WERI-Rb-1 (cell line): ENCODE measurements around the gene RAB11FIP5.

Experiments
- DNase-seq: peaks from one replicate; pipeline ENCODE4 v3.0.0-alpha.2; 2020
- H3K27ac ChIP-seq: fragments of 250-450 bp; sonication (Bioruptor Pico); 2 replicates; pipeline ENCODE4 v1.5.1; 2020; ENCODE audit warnings: mild to moderate bottlenecking, moderate library complexity
- H3K27me3 ChIP-seq: fragments of 250-450 bp; sonication (Bioruptor Pico); 2 replicates; pipeline ENCODE4 v1.5.1; 2021; ENCODE audit warnings: mild to moderate bottlenecking, low read depth, moderate library complexity; ENCODE audit not compliant: insufficient read depth, severe bottlenecking
- H3K36me3 ChIP-seq: fragments of 250-450 bp; sonication (Bioruptor Pico); 2 replicates; pipeline ENCODE4 v1.5.1; 2020; ENCODE audit warnings: mild to moderate bottlenecking, moderate library complexity
- H3K4me3 ChIP-seq: 2 replicates; pipeline ENCODE4 v1.5.1; 2011; ENCODE audit warnings: low read depth, mild to moderate bottlenecking, control low read depth, low read length
- H3K9me3 ChIP-seq: fragments of 250-450 bp; sonication (Bioruptor Pico); 2 replicates; pipeline ENCODE4 v1.5.1; 2021; ENCODE audit warnings: mild to moderate bottlenecking, moderate library complexity; ENCODE audit not compliant: severe bottlenecking
- TF ChIP-seq, protein P1 (sequence below): IDR thresholded peaks from 2 replicates; pipeline ENCODE4 v1.5.1; 2011; ENCODE audit warnings: low read depth, mild to moderate bottlenecking, control low read depth, inconsistent platforms, low read length

Gene RAB11FIP5, protein sequence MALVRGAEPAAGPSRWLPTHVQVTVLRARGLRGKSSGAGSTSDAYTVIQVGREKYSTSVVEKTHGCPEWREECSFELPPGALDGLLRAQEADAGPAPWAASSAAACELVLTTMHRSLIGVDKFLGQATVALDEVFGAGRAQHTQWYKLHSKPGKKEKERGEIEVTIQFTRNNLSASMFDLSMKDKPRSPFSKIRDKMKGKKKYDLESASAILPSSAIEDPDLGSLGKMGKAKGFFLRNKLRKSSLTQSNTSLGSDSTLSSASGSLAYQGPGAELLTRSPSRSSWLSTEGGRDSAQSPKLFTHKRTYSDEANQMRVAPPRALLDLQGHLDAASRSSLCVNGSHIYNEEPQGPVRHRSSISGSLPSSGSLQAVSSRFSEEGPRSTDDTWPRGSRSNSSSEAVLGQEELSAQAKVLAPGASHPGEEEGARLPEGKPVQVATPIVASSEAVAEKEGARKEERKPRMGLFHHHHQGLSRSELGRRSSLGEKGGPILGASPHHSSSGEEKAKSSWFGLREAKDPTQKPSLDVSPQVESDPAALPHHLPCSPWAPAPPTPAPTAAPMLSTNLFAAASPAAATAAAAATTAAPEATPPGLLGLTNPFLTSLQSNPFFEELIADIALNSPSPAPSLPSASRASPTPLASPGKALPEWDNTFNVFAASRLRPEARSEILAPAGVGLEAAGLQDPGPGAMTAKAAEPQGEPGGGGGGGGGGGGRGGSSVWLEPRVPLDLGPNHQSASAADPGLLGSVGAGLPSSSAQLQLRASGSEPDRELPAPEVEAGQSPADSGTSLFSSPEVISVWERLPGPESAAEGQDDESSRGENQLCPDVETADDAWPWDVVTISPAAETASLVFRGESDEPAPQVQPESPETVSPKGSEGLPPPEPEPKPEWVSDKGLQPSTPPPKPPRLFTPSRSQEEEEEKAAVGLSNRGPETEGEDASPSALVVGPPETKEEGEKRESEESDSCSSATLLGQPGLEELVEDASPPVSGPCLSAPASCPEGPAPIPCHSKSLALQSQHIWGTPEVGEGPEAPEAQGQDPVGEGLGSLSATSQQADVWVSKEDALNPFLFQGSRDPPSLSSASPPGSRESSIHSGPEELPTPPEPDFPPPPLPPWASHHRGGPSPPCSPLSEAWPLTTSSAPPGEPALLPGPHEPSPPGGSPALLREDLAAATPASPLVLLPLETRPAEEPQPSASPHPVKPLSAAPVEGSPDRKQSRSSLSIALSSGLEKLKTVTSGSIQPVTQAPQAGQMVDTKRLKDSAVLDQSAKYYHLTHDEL (N-terminal part only)

DNA sequence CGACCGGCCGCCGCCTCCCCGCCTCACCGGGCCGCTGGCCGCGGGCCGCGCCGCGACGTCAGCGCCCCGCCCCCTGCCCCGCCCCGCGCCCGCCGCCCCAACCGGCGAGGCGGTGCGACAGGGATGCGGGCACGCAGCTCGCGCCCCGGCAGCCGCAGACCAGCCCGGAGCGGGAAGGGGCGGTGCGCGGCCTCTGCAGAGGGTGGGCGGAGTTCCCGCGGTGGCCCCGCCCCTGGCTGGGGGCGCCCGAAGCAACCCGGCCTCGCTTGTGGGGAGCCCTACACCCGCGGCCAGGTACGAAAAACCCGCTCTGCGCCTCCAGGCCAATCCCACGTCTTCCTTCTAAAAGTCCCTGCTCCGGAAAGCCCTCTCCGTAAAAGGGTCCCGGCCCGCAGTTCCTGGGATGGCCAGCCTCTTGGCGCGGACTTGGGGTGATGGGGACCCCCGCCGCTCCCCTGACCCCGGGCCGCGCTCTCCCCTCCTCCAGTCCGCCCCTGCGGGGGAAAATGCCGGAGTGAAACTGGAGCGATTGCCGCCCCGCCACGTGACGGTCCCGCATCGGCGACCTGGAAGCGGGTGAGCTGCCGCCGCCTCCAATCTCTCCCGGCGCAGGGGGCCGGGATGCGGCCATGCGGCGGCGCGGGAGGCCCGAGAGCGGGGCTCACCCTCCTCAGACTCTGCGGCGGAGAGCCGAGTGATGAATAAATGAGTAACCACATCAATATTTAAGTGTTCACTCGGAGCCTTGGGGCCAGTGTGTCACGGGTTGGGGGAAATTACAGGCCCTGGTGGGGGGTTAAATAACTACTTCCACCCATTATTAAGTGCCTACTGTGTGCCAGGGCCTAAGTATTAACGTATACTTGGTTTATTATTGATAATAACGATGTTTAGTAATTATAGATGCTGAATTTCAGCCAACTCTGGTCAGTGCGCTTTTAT lies at the start of gene RAB11FIP5:
RAB11FIP5 (minus strand) TSS at position 36 of the 942 bp plus-strand sequence. CDS start 171 bp downstream, outside the sequence.
- peak; percentile 88 for DNase-seq
- Histone ChIP-seq H3K27ac (peak within 1 kb of the TSS; percentile 74), H3K36me3 (no peaks in the 10 kb centered on the region), H3K9me3 (peaks cover 5% of the 10 kb centered on the region), H3K27me3 (no peaks in the 10 kb centered on the region), H3K4me3 (peak within 1 kb of the TSS; percentile 88)
- TF ChIP-seq, protein P1, sequence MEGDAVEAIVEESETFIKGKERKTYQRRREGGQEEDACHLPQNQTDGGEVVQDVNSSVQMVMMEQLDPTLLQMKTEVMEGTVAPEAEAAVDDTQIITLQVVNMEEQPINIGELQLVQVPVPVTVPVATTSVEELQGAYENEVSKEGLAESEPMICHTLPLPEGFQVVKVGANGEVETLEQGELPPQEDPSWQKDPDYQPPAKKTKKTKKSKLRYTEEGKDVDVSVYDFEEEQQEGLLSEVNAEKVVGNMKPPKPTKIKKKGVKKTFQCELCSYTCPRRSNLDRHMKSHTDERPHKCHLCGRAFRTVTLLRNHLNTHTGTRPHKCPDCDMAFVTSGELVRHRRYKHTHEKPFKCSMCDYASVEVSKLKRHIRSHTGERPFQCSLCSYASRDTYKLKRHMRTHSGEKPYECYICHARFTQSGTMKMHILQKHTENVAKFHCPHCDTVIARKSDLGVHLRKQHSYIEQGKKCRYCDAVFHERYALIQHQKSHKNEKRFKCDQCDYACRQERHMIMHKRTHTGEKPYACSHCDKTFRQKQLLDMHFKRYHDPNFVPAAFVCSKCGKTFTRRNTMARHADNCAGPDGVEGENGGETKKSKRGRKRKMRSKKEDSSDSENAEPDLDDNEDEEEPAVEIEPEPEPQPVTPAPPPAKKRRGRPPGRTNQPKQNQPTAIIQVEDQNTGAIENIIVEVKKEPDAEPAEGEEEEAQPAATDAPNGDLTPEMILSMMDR, result no peak

DNA sequence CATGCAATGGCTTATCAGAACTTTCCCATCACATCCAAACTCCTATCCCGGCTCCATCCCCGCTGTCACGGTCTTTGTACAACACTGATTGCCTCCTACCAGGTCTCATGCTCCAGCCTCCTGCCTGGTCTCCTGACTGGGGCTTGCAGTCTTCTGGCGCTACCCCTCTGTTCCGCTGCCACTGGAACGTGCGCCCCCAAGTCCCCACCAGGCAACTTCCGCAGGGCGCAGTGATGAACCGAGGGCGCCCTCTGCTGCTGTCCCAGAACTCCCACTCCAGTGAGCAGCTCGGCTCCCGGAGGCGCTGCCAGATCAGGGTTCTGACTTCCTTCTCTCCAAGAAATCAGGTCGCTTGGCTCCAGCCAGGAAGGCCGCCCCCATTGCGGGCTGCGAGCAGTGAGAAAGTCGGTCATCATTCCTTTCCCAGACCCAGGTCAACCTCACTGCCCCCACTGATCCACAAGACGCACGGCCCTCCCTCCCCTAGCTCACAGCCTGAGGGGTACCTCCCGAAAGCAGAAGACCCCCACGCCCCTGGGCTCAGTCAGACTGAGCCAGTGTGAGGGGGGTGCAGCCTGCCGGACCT lies 43.9 kb upstream of the RAB11FIP5 start:
- H3K27ac ChIP-seq, result no peak overlapping the region
- H3K27me3 ChIP-seq, result no peaks in the 10 kb centered on the region
- no peaks in the 10 kb centered on the region for H3K9me3 ChIP-seq
- DNase-seq, result peak; percentile 83
- no peaks in the 10 kb centered on the region for H3K36me3 ChIP-seq
- H3K4me3 ChIP-seq, result no peak overlapping the region
- TF ChIP-seq, protein P1, result peak; percentile 98

DNA sequence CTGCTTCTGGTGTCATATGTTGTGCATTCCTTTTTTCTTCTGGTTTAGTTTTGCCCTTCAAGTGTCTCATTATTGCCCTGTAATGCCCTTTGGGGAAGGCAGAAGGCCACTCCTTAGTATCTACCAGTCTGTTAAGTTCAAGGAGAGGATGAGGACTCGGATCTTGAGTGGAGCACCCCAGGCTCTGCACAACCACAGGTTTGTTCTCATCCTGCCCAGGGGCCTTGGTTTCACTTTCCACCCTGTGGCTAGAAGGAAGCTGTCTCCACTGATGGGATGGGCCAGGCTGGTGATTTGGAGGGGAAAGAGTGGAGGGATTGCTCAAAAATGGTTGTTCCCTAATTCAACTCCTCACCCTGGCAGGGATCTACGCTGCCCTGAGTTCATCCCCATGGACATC lies 30.2 kb upstream of the RAB11FIP5 start:
- Histone ChIP-seq H3K27me3 (no peaks in the 10 kb centered on the region), H3K36me3 (no peaks in the 10 kb centered on the region), H3K27ac (no peak overlapping the region), H3K9me3 (no peaks in the 10 kb centered on the region), H3K4me3 (no peak overlapping the region)
- no peak for DNase-seq
- TF ChIP-seq, protein P1, result no peak

- TF ChIP-seq, protein P1, result no peak
- Histone ChIP-seq H3K4me3 (no peak overlapping the region), H3K27ac (no peak overlapping the region), H3K9me3 (no peaks in the 10 kb centered on the region), H3K27me3 (no peaks in the 10 kb centered on the region), H3K36me3 (no peaks in the 10 kb centered on the region)
- DNase-seq, result no peak
Measured at GRCh38 chr2:73141896-73142295, 29.1 kb upstream of the RAB11FIP5 start.

DNA sequence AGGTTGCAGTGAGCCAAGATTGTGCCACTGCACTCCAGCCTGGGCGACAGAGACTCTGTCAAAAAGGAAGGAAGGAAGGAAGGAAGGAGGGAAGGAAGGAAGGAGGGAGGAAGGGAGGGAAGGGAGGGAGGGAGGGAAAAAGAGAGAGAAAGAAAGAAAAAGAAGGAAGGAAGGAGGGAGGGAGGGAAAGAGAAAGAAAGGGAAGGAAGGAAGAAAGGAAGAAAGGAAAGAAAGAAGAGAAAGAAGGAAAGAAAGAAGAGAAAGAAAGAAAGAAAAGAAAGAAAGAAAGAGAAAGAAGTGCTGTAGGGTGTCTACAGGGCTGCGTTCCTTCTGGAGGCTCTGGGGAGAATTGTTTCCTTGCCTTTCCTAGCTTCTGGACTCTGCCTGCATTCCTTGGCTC lies 22.5 kb upstream of the RAB11FIP5 start:
- no peaks in the 10 kb centered on the region for H3K36me3 ChIP-seq
- no peak overlapping the region for H3K27ac ChIP-seq
- DNase-seq, result no peak
- no peaks in the 10 kb centered on the region for H3K27me3 ChIP-seq
- no peaks in the 10 kb centered on the region for H3K9me3 ChIP-seq
- no peak overlapping the region for H3K4me3 ChIP-seq
- TF ChIP-seq, protein P1, result no peak
